ENCODE measurements around the gene KLC1.

GRCh38 chr14:103695296-103696069 is 66.5 kb downstream of the KLC1 start:
- TF ChIP-seq CTCF (IDR thresholded peaks at IDR 0.05) (no peak), EZH2 (IDR thresholded peaks at IDR 0.05; ENCODE audit: borderline replicate concordance, insufficient read depth, low read depth, low read length, poor library complexity, severe bottlenecking) (no peak)

Data from B cell (primary cell).